ENCODE measurements around the gene DHRS13. TPM values are rescaled to one million over a fixed set of nuclear protein-coding genes. Genes with fewer than 3 reads are reported as not detected.

The DHRS13 gene
- total and polyA plus RNA-seq, 10 of the 15 experiments (the other 5 are each of a cell fraction or from before 2014, with no cell fraction given): 0.18 to 55.2 (median 31.3) TPM; not detected in 1

DNA sequence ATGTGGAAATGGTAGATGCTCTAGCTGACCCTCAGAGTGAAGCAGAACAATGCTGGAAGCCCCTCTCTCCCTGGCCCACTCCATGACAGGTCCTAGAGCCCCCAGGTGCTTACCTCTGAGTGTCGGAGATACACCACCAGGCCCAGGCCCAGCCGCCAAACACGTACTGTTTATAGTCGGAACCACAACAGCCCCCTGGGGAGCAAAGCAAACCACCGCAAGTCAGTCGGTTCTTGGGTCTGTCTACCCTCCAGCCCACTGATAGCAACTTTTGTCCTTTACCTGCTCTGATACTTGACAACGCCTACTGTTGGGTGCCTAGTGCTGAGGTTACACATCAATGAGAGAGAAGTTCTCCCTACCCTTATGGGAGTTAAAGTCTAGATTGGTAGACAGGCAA lies 14.0 kb downstream of the DHRS13 start:
- TF ChIP-seq MEF2B (IDR thresholded peaks at IDR 0.05; ENCODE audit: partially characterized antibody, poor library complexity, severe bottlenecking): peak; percentile 39
- TF ChIP-seq, protein P1, sequence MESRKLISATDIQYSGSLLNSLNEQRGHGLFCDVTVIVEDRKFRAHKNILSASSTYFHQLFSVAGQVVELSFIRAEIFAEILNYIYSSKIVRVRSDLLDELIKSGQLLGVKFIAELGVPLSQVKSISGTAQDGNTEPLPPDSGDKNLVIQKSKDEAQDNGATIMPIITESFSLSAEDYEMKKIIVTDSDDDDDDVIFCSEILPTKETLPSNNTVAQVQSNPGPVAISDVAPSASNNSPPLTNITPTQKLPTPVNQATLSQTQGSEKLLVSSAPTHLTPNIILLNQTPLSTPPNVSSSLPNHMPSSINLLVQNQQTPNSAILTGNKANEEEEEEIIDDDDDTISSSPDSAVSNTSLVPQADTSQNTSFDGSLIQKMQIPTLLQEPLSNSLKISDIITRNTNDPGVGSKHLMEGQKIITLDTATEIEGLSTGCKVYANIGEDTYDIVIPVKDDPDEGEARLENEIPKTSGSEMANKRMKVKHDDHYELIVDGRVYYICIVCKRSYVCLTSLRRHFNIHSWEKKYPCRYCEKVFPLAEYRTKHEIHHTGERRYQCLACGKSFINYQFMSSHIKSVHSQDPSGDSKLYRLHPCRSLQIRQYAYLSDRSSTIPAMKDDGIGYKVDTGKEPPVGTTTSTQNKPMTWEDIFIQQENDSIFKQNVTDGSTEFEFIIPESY (IDR thresholded peaks at IDR 0.05): no peak
- Histone ChIP-seq H3K4me3 (no peak overlapping the region), H3K36me3 (ENCODE audit: control insufficient read depth in 2 of 2, insufficient read depth in 2 of 2, low read length in 1 of 2) (peaks cover 0 to 6% of the 10 kb centered on the region in 2 experiments; a peak in 3 of 4 replicates), H3K79me2 (ENCODE audit: control insufficient read depth, insufficient read depth, low read length) (peaks cover 3% of the 10 kb centered on the region; the same call in 1 of the 2 replicates), H3K9ac (ENCODE audit: control insufficient read depth, insufficient read depth, low read length) (no peak overlapping the region), H3K9me3 (replicated peaks; ENCODE audit: control insufficient read depth, insufficient read depth, low read length) (no peaks in the 10 kb centered on the region), H2AFZ (ENCODE audit: control insufficient read depth, low read depth, low read length) (no peak overlapping the region), H3K27me3 (replicated peaks in 1 of 2; ENCODE audit: control insufficient read depth in 2 of 2, insufficient read depth in 2 of 2, low read length in 1 of 2) (no peaks in the 10 kb centered on the region), H3K4me2 (ENCODE audit: control insufficient read depth, insufficient read depth) (no peak overlapping the region), H3K4me1 (ENCODE audit: control insufficient read depth, insufficient read depth, low read length) (peaks cover 49% of the 10 kb centered on the region), H4K20me1 (ENCODE audit: control insufficient read depth, insufficient read depth) (no peaks in the 10 kb centered on the region; the same call in 1 of the 2 replicates), H3K27ac (ENCODE audit: control insufficient read depth, insufficient read depth) (no peak overlapping the region)
- no TSS peak for BruUV-seq (replicated peaks)
- ChIA-PET RAD21 (ENCODE audit: unreplicated experiment) (interaction anchor here (1.5 to 3.4 kb wide), 3 partner anchors 13 to 162 kb away, joined by 4 to 9 read pairs (median 8); no protein-coding TSS in a partner anchor), POLR2A (interaction anchor here (0.9 to 2.7 kb wide), 3 partner anchors 9 to 17 kb away, joined by 5 to 8 read pairs (median 7); partner anchors contain the start of gene FLOT2), CTCF (interaction anchor here (1.3 to 1.4 kb wide), 3 partner anchors 40 to 162 kb away, joined by 3 to 7 read pairs (median 3); no protein-coding TSS in a partner anchor), SMC1A (ENCODE audit: uncharacterized antibody, unreplicated experiment) (interaction anchor here (1.1 kb wide), 2 partner anchors 17 to 126 kb away, joined by 3 to 4 read pairs; no protein-coding TSS in a partner anchor)
- in situ Hi-C loops (cut with MboI) (loop anchor here (25.0 kb wide), 1 partner anchor 1402 kb away; no protein-coding TSS in a partner anchor), intact Hi-C loops (cut with micrococcal nuclease; ENCODE audit: unreplicated experiment) (no loop called here)
- 92% methylated on average over 7 of the region's 7 CpGs for WGBS (ENCODE audit: insufficient coverage, insufficient replicate concordance, low lambda C conversion rate, missing lambda C conversion rate)
- FAIRE-seq (no peak), DNase-seq (ENCODE audit: low read depth, low spot score) (no peak), ATAC-seq (peak; percentile 3; the same call in 2 of the 3 replicates)

Data from GM12878 (cell line).